ENCODE data around the gene CLK2. TPM values are rescaled to one million over a fixed set of nuclear protein-coding genes. Genes with fewer than 3 reads are reported as not detected.

Gene CLK2
- total RNA-seq, 1 donor from 2014 or later: 51.2 TPM

GRCh38 chr1:155320252-155320651, 46.9 kb upstream of the CLK2 start:
- intact Hi-C loops (cut with DNase I): loop anchor here (10.0 kb wide), 1 partner anchor 65 kb away; the partner anchor contains the start of gene ENTREP3
- H3K4me3 ChIP-seq: peak overlapping the region; percentile 76
- ATAC-seq: no peak

GRCh38 chr1:155319536-155319935, 46.2 kb upstream of the CLK2 start:
- intact Hi-C loops (cut with DNase I): no loop called here
- Histone ChIP-seq H3K27ac (no peak overlapping the region), H3K27me3 (no peaks in the 10 kb centered on the region), H3K36me3 (peaks cover 44% of the 10 kb centered on the region), H3K9me3 (no peaks in the 10 kb centered on the region), H3K4me1 (peaks cover 26% of the 10 kb centered on the region), H3K4me3 (no peak overlapping the region)
- ATAC-seq (no peak), DNase-seq (no peak)
- no peak for TF ChIP-seq CTCF (IDR thresholded peaks at IDR 0.05)

More at GRCh38 chr1:155320252-155320651, 46.9 kb upstream of the CLK2 start:
- peak overlapping the region; percentile 51 for H3K27ac ChIP-seq
- H3K9me3 ChIP-seq: no peaks in the 10 kb centered on the region
- peaks cover 29% of the 10 kb centered on the region for H3K4me1 ChIP-seq
- peaks cover 38% of the 10 kb centered on the region for H3K36me3 ChIP-seq
- no peaks in the 10 kb centered on the region for H3K27me3 ChIP-seq
- no peak for TF ChIP-seq CTCF (IDR thresholded peaks at IDR 0.05)
- no peak for DNase-seq

- no peak overlapping the region for H3K27ac ChIP-seq
- DNase-seq (no peak), ATAC-seq (no peak)
- peaks cover 26% of the 10 kb centered on the region for H3K4me1 ChIP-seq
- TF ChIP-seq CTCF (IDR thresholded peaks at IDR 0.05): no peak
- no peaks in the 10 kb centered on the region for H3K27me3 ChIP-seq
- peaks cover 58% of the 10 kb centered on the region for H3K36me3 ChIP-seq
- no peak overlapping the region for H3K4me3 ChIP-seq
- intact Hi-C loops (cut with DNase I): no loop called here
- H3K9me3 ChIP-seq: no peaks in the 10 kb centered on the region
Measured at GRCh38 chr1:155318082-155318481, 44.8 kb upstream of the CLK2 start.

GRCh38 chr1:155316922-155317321, 43.6 kb upstream of the CLK2 start:
- ATAC-seq: no peak
- TF ChIP-seq CTCF (IDR thresholded peaks at IDR 0.05): no peak

GRCh38 chr1:155313261-155313660, 40.0 kb upstream of the CLK2 start:
- DNase-seq (no peak), ATAC-seq (no peak)
- no peak for TF ChIP-seq CTCF (IDR thresholded peaks at IDR 0.05)
- H3K4me3 ChIP-seq: no peak overlapping the region
- intact Hi-C loops (cut with DNase I): no loop called here
- H3K9me3 ChIP-seq: no peaks in the 10 kb centered on the region
- H3K36me3 ChIP-seq: peaks cover 58% of the 10 kb centered on the region
- no peaks in the 10 kb centered on the region for H3K27me3 ChIP-seq
- H3K27ac ChIP-seq: no peak overlapping the region
- peaks cover 19% of the 10 kb centered on the region for H3K4me1 ChIP-seq

More at GRCh38 chr1:155316922-155317321, 43.6 kb upstream of the CLK2 start:
- Histone ChIP-seq H3K27me3 (no peaks in the 10 kb centered on the region), H3K4me1 (peaks cover 19% of the 10 kb centered on the region), H3K27ac (no peak overlapping the region), H3K4me3 (no peak overlapping the region), H3K36me3 (peaks cover 68% of the 10 kb centered on the region), H3K9me3 (no peaks in the 10 kb centered on the region)
- intact Hi-C loops (cut with DNase I): no loop called here
- no peak for DNase-seq
